WTC11 (cell line): ENCODE measurements around the gene EP400.

ENCODE experiments used
- MXD4 ChIP-seq: fragments of 250-450 bp; sonication (Bioruptor Pico); IDR thresholded peaks from 2 replicates; pipeline ENCODE4 v1.8.0; 2021; ENCODE audit warnings: mild to moderate bottlenecking, moderate library complexity, borderline replicate concordance
- SMAD4 ChIP-seq: sonication (generic); formaldehyde crosslinking; IDR thresholded peaks from 2 replicates; pipeline ENCODE4 v1.8.0; 2022; ENCODE audit warnings: mild to moderate bottlenecking, missing genetic modification reagents
- ZNF138 ChIP-seq: sonication (generic); formaldehyde crosslinking; conservative IDR thresholded peaks from 2 replicates; pipeline ENCODE4 v1.8.1; 2022; ENCODE audit warnings: mild to moderate bottlenecking, moderate library complexity, missing genetic modification reagents
- TF ChIP-seq, protein P1 (sequence below): fragments of 200-600 bp; IDR thresholded peaks from 2 replicates; pipeline ENCODE4 v1.8.0; 2022; ENCODE audit warnings: antibody characterized with exemption

DNA sequence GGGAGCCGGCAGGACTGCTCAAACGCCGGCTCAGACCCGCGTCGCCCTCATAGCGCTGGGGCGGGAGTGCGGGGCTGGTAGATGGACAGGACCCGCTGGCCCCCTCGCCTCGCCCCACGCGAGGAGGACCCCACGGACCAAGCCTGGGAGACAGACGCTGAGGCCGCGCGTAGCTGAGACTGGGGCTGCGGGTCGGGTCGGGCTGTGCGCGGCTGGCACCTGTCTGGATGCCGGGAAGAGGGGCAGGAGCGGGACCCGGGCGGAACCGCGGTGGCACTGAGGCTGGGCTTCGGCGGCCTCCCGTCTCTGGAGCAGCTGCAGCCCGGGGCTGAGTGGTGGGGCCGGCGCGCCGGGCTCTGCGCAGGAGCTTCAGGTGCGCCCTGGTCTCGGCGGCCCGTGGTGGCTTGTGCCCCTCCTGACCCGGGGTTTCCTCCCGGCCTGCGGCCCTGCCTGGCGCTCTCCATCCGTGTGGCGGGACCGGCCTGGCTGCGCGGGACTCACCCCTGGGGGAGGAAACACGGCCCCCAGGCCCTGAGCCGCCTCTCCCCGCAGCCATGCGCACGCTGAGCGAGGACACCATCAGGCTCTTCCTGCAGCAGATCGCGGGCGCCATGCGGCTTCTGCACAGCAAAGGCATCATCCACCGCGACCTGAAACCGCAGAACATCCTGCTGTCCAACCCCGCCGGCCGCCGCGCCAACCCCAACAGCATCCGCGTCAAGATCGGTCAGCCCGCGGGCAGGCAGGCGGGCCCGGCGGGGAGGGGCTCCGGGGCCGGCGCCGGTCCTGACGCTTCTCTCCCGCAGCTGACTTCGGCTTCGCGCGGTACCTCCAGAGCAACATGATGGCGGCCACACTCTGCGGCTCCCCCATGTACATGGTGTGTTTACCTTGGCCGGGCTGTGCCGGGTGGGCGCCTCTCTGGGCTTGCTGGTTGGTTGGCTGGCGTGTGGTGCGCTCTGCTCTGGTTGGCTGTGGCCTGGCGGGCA, 41.4 kb upstream of the EP400 start:
- TF ChIP-seq, protein P1, sequence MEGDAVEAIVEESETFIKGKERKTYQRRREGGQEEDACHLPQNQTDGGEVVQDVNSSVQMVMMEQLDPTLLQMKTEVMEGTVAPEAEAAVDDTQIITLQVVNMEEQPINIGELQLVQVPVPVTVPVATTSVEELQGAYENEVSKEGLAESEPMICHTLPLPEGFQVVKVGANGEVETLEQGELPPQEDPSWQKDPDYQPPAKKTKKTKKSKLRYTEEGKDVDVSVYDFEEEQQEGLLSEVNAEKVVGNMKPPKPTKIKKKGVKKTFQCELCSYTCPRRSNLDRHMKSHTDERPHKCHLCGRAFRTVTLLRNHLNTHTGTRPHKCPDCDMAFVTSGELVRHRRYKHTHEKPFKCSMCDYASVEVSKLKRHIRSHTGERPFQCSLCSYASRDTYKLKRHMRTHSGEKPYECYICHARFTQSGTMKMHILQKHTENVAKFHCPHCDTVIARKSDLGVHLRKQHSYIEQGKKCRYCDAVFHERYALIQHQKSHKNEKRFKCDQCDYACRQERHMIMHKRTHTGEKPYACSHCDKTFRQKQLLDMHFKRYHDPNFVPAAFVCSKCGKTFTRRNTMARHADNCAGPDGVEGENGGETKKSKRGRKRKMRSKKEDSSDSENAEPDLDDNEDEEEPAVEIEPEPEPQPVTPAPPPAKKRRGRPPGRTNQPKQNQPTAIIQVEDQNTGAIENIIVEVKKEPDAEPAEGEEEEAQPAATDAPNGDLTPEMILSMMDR: no peak
- TF ChIP-seq MXD4 (CRISPR knock-in tag): no peak
- TF ChIP-seq SMAD4 (CRISPR knock-in tag): no peak
- no peak for TF ChIP-seq ZNF138 (CRISPR knock-in tag)
